ENCODE results near the gene SLC35A3.
"Not testable (repeated sequence)": the region's sequence is repeated elsewhere in the genome, so short reads cannot be mapped to it uniquely, and the experiment has no call there.

Gene SLC35A3

DNA sequence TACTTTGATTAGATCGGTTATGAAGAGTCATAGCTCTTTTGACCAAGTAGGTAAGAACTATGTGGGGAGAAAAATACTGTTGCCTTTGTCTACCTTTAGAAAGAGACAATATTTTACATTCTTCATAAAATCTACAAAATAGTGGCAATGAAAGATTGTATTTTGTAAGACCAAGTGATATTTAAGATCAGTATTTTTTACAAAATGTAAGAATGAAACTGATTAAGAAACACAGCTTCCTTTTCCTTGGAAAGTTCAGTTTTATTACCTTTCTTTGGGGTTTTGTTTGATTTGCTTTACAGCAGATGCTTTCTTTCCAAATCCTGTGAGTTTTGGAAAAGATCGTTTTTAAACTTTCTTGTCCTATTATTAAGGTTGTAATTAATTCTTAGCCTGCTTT, 69.8 kb downstream of the SLC35A3 start:
- POLR2A ChIA-PET = no interaction called here
- CTCF ChIA-PET = interaction anchor here (1.4 kb wide), 1 partner anchor 11 kb away, joined by 3 read pairs; no protein-coding TSS in a partner anchor
- peak overlapping the region; percentile 80 for H3K4me3 ChIP-seq (ENCODE audit: low read depth, low read length)
- TF ChIP-seq, protein P1, sequence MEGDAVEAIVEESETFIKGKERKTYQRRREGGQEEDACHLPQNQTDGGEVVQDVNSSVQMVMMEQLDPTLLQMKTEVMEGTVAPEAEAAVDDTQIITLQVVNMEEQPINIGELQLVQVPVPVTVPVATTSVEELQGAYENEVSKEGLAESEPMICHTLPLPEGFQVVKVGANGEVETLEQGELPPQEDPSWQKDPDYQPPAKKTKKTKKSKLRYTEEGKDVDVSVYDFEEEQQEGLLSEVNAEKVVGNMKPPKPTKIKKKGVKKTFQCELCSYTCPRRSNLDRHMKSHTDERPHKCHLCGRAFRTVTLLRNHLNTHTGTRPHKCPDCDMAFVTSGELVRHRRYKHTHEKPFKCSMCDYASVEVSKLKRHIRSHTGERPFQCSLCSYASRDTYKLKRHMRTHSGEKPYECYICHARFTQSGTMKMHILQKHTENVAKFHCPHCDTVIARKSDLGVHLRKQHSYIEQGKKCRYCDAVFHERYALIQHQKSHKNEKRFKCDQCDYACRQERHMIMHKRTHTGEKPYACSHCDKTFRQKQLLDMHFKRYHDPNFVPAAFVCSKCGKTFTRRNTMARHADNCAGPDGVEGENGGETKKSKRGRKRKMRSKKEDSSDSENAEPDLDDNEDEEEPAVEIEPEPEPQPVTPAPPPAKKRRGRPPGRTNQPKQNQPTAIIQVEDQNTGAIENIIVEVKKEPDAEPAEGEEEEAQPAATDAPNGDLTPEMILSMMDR (IDR thresholded peaks at IDR 0.05; ENCODE audit: insufficient read depth, low read length, missing control alignments) = no peak
- DNase-seq (ENCODE audit: low read depth, low spot score) = no peak

DNA sequence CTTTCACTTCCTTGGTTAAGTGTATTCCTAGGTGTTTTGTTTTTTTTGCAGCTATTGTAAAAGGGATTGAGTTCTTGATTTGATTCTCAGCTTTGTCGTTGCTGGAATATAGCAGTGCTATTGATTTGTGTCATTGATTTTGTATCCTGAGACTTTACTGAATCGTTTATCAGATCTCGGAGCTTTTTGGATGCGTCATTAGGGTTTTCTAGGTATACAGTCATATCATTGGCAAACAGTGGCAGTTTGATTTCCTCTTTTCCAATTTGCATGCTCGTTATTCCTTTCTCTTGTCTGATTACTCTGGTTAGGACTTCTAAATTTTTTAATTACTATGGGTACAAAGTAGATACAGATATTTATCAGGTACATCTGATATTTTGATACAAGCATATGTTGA, 75.4 kb downstream of the SLC35A3 start:
- DNase-seq (ENCODE audit: low read depth, low spot score) = no peak
- TF ChIP-seq, protein P1 (IDR thresholded peaks at IDR 0.05; ENCODE audit: insufficient read depth, low read length, missing control alignments) = no peak
- POLR2A ChIA-PET = no interaction called here
- no peak overlapping the region for H3K4me3 ChIP-seq (ENCODE audit: low read depth, low read length)
- CTCF ChIA-PET = no interaction called here

DNA sequence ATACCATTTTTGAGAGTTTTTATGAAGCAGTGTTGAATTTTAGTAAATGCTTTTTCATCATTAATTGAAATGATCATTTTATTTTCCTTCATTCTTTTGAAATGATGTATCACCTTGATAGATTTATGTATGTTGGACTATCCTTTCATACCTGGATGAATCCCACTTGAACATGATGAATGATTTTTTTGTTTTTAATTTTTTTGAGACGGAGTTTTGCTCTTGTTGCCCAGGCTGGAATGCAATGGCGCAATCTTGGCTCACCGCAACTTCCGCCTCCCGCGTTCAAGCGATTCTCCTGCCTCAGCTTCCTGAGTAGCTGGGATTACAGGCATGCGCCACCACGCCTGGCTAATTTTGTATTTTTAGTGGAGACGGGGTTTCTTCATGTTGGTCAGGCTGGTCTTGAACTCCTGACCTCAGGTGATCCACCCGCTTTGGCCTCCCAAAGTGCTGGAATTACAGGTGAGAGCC, 77.5 kb downstream of the SLC35A3 start:
- POLR2A ChIA-PET = interaction anchor here (0.8 kb wide), 1 partner anchor 28 kb away, joined by 3 read pairs; no protein-coding TSS in a partner anchor
- H3K4me3 ChIP-seq (ENCODE audit: low read depth, low read length); DNase-seq (ENCODE audit: low read depth, low spot score); CTCF ChIA-PET: not testable (repeated sequence)

DNA sequence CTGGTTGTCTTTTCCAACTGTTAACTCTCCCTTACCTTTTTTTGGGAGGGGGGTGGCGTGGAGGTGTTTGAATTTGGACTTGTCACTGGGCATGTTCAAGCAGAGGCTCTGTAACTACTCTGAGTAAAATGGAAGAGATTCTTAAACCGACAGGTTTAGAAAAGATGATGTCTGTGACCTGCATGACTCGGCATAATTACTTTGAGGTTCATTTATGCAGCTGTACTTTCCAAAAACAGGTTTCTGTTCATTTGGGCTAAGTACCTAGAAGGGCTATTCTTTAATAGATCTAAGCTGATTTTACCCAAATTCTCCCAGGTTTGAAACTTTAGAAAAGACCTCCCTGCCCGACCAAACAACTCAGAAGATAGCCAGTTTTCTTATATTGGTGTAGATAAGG, 80.3 kb downstream of the SLC35A3 start:
- DNase-seq (ENCODE audit: low read depth, low spot score) = no peak
- CTCF ChIA-PET = interaction anchor here (1.1 kb wide), 1 partner anchor 11 kb away, joined by 3 read pairs; no protein-coding TSS in a partner anchor
- POLR2A ChIA-PET = no interaction called here
- TF ChIP-seq, protein P1 (IDR thresholded peaks at IDR 0.05; ENCODE audit: insufficient read depth, low read length, missing control alignments) = no peak
- H3K4me3 ChIP-seq (ENCODE audit: low read depth, low read length) = no peak overlapping the region

DNA sequence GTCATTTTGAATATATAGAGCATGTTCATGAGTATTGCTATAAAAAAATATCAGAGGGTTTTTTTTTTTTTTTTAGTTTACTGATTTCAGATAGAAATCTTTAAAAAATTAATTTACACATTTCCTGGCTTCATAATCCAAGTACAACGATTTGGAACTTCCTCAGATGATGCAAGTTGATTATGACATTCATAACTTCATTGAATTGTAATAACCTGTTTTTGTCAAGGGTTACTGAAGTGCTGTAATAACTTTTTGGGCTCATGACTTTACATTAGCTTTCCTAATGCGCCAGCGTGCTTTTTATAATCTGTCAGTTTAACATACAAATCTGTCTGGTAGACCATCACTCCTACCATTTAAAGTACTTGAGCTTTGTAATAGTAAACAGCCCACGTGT, 81.6 kb downstream of the SLC35A3 start:
- CTCF ChIA-PET = interaction anchor here (0.7 kb wide), 1 partner anchor 239 kb away, joined by 3 read pairs; no protein-coding TSS in a partner anchor
- POLR2A ChIA-PET = no interaction called here
- TF ChIP-seq, protein P1 (IDR thresholded peaks at IDR 0.05; ENCODE audit: insufficient read depth, low read length, missing control alignments) = no peak
- DNase-seq (ENCODE audit: low read depth, low spot score) = no peak
- no peak overlapping the region for H3K4me3 ChIP-seq (ENCODE audit: low read depth, low read length)

DNA sequence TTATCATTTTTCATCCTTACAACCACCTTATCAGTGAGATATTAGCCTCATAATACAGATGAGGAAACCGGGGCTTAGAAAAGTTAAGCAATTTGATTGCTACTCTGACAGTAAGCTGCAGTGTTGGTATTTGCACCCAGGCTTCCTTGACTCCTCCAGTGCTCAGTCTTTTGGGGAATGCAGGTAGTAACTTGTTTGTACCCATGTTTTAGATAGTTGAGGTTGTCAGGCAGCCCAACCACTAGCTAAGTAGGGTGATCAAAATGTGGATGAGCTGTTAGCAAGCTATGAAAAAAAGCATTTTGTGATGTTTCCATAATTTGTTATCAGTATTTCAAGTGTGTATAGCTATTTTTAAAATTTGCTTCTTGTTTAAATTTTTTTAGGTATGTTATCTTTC, 82.1 kb downstream of the SLC35A3 start:
- TF ChIP-seq, protein P1 (IDR thresholded peaks at IDR 0.05; ENCODE audit: insufficient read depth, low read length, missing control alignments) = no peak
- ChIA-PET POLR2A (no interaction called here), CTCF (interaction anchor here (0.7 kb wide), 1 partner anchor 240 kb away, joined by 3 read pairs; no protein-coding TSS in a partner anchor)
- no peak overlapping the region for H3K4me3 ChIP-seq (ENCODE audit: low read depth, low read length)
- no peak for DNase-seq (ENCODE audit: low read depth, low spot score)

DNA sequence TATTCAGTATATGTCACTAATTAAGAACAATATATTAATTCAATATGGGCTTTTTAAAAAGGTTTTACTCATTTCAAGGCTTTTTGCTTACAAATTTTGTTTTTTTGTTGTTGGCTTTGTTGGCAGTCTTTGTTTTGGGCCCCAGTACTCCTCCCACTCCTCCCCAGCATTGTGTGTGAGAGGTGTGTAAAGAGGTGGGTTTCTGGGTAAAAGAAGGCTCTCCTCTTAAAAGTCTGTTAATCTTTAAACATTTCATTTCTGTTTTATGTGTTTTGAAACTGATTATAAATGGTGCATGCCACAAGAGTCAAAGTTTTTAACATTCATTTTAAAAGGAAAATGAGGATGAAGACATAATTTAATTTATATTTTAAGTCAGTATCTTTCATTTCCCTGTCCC, 83.3 kb downstream of the SLC35A3 start:
- POLR2A ChIA-PET = no interaction called here
- CTCF ChIA-PET = no interaction called here
- no peak overlapping the region for H3K4me3 ChIP-seq (ENCODE audit: low read depth, low read length)
- TF ChIP-seq, protein P1 (IDR thresholded peaks at IDR 0.05; ENCODE audit: insufficient read depth, low read length, missing control alignments) = no peak
- no peak for DNase-seq (ENCODE audit: low read depth, low spot score)
